GM10266 (cell line): ENCODE data around the gene COMT.
A peak's percentile ranks its signal among the peaks of the same experiment; 100 is the strongest.
"Not testable (repeated sequence)": the region's sequence is repeated elsewhere in the genome, so short reads cannot be mapped to it uniquely, and the experiment has no call there.

Experiments used
- DNase-seq: peaks from one replicate; pipeline ENCODE4 v3.0.0; 2012; ENCODE audit errors: extremely low spot score
- CTCF ChIP-seq: IDR thresholded peaks from 2 replicates; pipeline ENCODE4 v1.5.1; 2012; ENCODE audit warnings: mild to moderate bottlenecking, low read depth; ENCODE audit not compliant: control insufficient read depth, insufficient read depth; ENCODE audit errors: missing control alignments

COMT gene

DNA sequence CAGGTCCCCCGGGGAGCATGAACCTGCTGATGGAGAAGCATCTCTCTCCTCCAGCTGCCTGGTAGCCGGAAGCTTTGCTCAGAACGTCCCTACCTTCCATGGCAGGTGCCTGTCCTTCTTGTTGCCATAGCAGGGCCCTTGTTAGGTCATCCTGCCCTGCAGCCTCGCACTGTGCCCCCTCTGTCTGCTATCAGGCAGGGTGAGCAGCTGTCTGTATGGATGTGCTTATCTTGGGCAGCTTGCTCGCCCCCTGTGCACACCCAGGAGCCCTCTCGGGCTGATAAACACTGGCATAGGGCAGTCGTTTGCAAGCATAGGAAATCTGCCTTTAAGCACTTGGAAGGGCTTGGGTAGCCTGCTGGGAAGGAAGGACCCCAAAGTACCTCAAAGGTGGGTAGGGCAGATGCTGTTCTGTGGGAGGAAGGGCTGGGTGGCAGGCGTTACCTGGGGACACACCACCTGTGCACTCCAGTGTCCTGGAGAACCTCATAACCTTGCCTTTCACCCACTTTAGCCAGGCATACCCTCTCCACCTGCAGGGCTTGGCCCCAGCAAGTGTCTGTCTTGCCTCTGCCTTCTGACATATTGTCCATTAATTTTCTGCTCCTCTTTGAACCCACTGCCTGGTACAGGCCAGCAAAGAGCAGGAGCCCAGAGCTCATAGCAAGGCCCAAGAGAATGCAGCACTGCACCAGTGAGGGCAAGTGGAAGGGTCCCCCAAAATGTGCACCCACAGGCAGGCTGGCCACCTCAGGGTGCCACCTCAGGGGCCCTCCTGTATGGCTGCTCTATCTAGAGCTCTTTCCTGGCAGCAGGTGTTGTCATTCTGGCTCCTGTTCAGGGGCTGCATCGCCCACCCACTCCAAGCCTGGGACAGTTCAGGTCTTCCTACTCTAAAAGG lies 8.0 kb upstream of the COMT start:
- TF ChIP-seq CTCF = no peak
- no peak for DNase-seq

- DNase-seq = not testable (repeated sequence)
These were observed 6.4 kb upstream of the COMT start for GRCh38 chr22:19935123-19935718.

- no peak for TF ChIP-seq CTCF
- DNase-seq = no peak
These were observed 5.1 kb upstream of the COMT start for GRCh38 chr22:19936513-19936912.

GRCh38 chr22:19937616-19938473 lies 3.7 kb upstream of the COMT start:
- no peak for DNase-seq
- no peak for TF ChIP-seq CTCF

GRCh38 chr22:19940536-19941364 lies 822 bp upstream of the COMT start:
- TF ChIP-seq CTCF = no peak
- no peak for DNase-seq

GRCh38 chr22:19942157-19943081 lies 847 bp downstream of the COMT start:
- peak; percentile 62 for DNase-seq
- no peak for TF ChIP-seq CTCF
